ENCODE measurements around the gene SLC2A5. TPM values are rescaled to one million over a fixed set of nuclear protein-coding genes. Genes with fewer than 3 reads are reported as not detected.
"Not testable (repeated sequence)": the region's sequence is repeated elsewhere in the genome, so short reads cannot be mapped to it uniquely, and the experiment has no call there.

The SLC2A5 gene
- total RNA-seq, 1 experiment from 2014 or later: 0.70 TPM

DNA sequence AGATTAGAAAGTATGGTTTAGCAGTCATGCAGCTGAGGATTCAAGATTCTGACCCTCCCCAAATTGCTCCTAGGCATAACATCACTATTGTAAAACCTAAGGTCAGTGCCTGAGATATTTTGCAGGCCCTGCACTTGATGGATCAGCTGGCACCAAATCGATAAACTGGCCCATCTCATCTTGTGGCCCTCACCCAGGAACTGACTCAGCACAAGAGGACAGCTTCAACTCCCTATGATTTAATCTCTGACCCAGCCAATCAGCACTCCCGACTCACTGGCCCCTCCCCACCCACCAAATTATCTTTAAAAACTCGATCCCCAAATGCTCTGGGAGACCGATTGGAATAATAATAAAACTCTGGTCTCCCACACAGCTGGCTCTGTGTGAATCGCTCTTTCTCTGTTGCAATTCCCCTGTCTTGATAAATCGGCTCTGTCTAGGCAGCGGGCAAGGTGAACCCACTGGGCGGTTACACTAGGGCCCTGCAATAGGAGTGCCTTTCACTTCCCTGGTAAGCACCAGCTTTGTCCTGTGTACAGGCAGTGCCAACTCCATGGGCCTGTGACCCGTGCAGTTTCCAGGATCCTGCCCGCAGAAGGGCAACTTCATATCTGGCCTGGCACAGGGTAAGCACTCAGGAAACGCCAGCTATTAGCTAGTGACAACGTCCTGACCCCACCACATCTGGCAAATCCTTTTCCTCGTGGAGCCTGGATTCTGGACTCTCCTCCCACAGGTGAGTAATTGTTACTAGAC lies 28.7 kb upstream of the SLC2A5 start:
- H3K36me3 Mint-ChIP-seq (ENCODE audit: insufficient read depth, unreplicated experiment): peaks cover 5% of the 10 kb centered on the region
- POLR2A ChIA-PET: no interaction called here

GRCh38 chr1:9095818-9096217 lies 26.4 kb upstream of the SLC2A5 start:
- no peaks in the 10 kb centered on the region for H3K36me3 ChIP-seq (ENCODE audit: control insufficient read depth, insufficient read depth, low read length)
- peaks cover 12% of the 10 kb centered on the region; the same call in 1 of the 2 replicates for H3K9me3 ChIP-seq
- no peak overlapping the region for H3K4me3 ChIP-seq (ENCODE audit: low read depth, low read length)
- Mint-ChIP-seq H3K36me3 (ENCODE audit: insufficient read depth, unreplicated experiment) (peaks cover 5% of the 10 kb centered on the region), H3K4me1 (ENCODE audit: low read depth, unreplicated experiment) (no peaks in the 10 kb centered on the region), H3K4me3 (ENCODE audit: unreplicated experiment) (no peak overlapping the region), H3K27ac (ENCODE audit: unreplicated experiment) (no peak overlapping the region), H3K27me3 (ENCODE audit: insufficient read depth, unreplicated experiment) (no peaks in the 10 kb centered on the region), H3K9me3 (ENCODE audit: unreplicated experiment) (peaks cover 10% of the 10 kb centered on the region)
- CTCF ChIA-PET: no interaction called here
- no peak for DNase-seq
- POLR2A ChIA-PET: no interaction called here
- no peak for TF ChIP-seq CTCF (IDR thresholded peaks at IDR 0.05; ENCODE audit: insufficient read depth in 1 of 2, low read depth in 1 of 2, low read length in 1 of 2, severe bottlenecking in 1 of 2, unreplicated experiment in 1 of 2)
- H3K27me3 ChIP-seq (replicated peaks; ENCODE audit: control insufficient read depth, insufficient read depth, low read length): no peaks in the 10 kb centered on the region
- intact Hi-C loops (cut with micrococcal nuclease; ENCODE audit: unreplicated experiment): no loop called here
- BruUV-seq (replicated peaks): no TSS peak
- no peaks in the 10 kb centered on the region for H3K4me1 ChIP-seq

More for the DNA sequence above, 28.7 kb upstream of the SLC2A5 start:
- no peaks in the 10 kb centered on the region for H3K27me3 ChIP-seq (replicated peaks; ENCODE audit: control insufficient read depth, insufficient read depth, low read length)
- Mint-ChIP-seq H3K9me3 (ENCODE audit: unreplicated experiment) (peaks cover 10% of the 10 kb centered on the region), H3K27ac (ENCODE audit: unreplicated experiment) (no peak overlapping the region), H3K4me1 (ENCODE audit: low read depth, unreplicated experiment) (no peaks in the 10 kb centered on the region), H3K4me3 (ENCODE audit: unreplicated experiment) (no peak overlapping the region), H3K27me3 (ENCODE audit: insufficient read depth, unreplicated experiment) (no peaks in the 10 kb centered on the region)
- TF ChIP-seq CTCF (IDR thresholded peaks at IDR 0.05; ENCODE audit: insufficient read depth in 1 of 2, low read depth in 1 of 2, low read length in 1 of 2, severe bottlenecking in 1 of 2, unreplicated experiment in 1 of 2): no peak
- H3K4me3 ChIP-seq (ENCODE audit: low read depth, low read length): no peak overlapping the region
- BruUV-seq (replicated peaks): no TSS peak
- H3K4me1 ChIP-seq: no peaks in the 10 kb centered on the region
- DNase-seq: no peak
- CTCF ChIA-PET: no interaction called here
- peaks cover 12% of the 10 kb centered on the region; the same call in 1 of the 2 replicates for H3K9me3 ChIP-seq
- intact Hi-C loops (cut with micrococcal nuclease; ENCODE audit: unreplicated experiment): no loop called here
- H3K36me3 ChIP-seq (ENCODE audit: control insufficient read depth, insufficient read depth, low read length): no peaks in the 10 kb centered on the region

- intact Hi-C loops (cut with micrococcal nuclease; ENCODE audit: unreplicated experiment); H3K4me3 ChIP-seq (ENCODE audit: low read depth, low read length); H3K4me1 Mint-ChIP-seq (ENCODE audit: low read depth, unreplicated experiment); CTCF ChIA-PET; H3K27me3 ChIP-seq (replicated peaks; ENCODE audit: control insufficient read depth, insufficient read depth, low read length); H3K27me3 Mint-ChIP-seq (ENCODE audit: insufficient read depth, unreplicated experiment); H3K36me3 ChIP-seq (ENCODE audit: control insufficient read depth, insufficient read depth, low read length); BruUV-seq (replicated peaks); H3K36me3 Mint-ChIP-seq (ENCODE audit: insufficient read depth, unreplicated experiment); H3K4me1 ChIP-seq; H3K27ac Mint-ChIP-seq (ENCODE audit: unreplicated experiment); DNase-seq; POLR2A ChIA-PET; H3K4me3 Mint-ChIP-seq (ENCODE audit: unreplicated experiment); H3K9me3 Mint-ChIP-seq (ENCODE audit: unreplicated experiment): not testable (repeated sequence)
- peaks cover 12% of the 10 kb centered on the region; the same call in 1 of the 2 replicates for H3K9me3 ChIP-seq
Measured at GRCh38 chr1:9093996-9094595, 24.7 kb upstream of the SLC2A5 start.
